ENCODE results near the gene ADAM12.

GRCh38 chr10:125994601-125995000 is 393.7 kb downstream of the ADAM12 start:
- no peak for TF ChIP-seq EP300 (IDR thresholded peaks at IDR 0.05)
- no peak for TF ChIP-seq POLR2A (IDR thresholded peaks at IDR 0.05)
- TF ChIP-seq CTCF (IDR thresholded peaks at IDR 0.05) = no peak
- no peak for TF ChIP-seq POLR2AphosphoS5 (IDR thresholded peaks at IDR 0.05)

Measured in sigmoid colon (tissue), 4 donors.